ENCODE results near the gene SETX. TPM values are rescaled to one million over a fixed set of nuclear protein-coding genes. Genes with fewer than 3 reads are reported as not detected.

SETX gene, protein sequence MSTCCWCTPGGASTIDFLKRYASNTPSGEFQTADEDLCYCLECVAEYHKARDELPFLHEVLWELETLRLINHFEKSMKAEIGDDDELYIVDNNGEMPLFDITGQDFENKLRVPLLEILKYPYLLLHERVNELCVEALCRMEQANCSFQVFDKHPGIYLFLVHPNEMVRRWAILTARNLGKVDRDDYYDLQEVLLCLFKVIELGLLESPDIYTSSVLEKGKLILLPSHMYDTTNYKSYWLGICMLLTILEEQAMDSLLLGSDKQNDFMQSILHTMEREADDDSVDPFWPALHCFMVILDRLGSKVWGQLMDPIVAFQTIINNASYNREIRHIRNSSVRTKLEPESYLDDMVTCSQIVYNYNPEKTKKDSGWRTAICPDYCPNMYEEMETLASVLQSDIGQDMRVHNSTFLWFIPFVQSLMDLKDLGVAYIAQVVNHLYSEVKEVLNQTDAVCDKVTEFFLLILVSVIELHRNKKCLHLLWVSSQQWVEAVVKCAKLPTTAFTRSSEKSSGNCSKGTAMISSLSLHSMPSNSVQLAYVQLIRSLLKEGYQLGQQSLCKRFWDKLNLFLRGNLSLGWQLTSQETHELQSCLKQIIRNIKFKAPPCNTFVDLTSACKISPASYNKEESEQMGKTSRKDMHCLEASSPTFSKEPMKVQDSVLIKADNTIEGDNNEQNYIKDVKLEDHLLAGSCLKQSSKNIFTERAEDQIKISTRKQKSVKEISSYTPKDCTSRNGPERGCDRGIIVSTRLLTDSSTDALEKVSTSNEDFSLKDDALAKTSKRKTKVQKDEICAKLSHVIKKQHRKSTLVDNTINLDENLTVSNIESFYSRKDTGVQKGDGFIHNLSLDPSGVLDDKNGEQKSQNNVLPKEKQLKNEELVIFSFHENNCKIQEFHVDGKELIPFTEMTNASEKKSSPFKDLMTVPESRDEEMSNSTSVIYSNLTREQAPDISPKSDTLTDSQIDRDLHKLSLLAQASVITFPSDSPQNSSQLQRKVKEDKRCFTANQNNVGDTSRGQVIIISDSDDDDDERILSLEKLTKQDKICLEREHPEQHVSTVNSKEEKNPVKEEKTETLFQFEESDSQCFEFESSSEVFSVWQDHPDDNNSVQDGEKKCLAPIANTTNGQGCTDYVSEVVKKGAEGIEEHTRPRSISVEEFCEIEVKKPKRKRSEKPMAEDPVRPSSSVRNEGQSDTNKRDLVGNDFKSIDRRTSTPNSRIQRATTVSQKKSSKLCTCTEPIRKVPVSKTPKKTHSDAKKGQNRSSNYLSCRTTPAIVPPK (N-terminal part only)
- 22.2 and 25.9 TPM in 2 replicates for total RNA-seq

DNA sequence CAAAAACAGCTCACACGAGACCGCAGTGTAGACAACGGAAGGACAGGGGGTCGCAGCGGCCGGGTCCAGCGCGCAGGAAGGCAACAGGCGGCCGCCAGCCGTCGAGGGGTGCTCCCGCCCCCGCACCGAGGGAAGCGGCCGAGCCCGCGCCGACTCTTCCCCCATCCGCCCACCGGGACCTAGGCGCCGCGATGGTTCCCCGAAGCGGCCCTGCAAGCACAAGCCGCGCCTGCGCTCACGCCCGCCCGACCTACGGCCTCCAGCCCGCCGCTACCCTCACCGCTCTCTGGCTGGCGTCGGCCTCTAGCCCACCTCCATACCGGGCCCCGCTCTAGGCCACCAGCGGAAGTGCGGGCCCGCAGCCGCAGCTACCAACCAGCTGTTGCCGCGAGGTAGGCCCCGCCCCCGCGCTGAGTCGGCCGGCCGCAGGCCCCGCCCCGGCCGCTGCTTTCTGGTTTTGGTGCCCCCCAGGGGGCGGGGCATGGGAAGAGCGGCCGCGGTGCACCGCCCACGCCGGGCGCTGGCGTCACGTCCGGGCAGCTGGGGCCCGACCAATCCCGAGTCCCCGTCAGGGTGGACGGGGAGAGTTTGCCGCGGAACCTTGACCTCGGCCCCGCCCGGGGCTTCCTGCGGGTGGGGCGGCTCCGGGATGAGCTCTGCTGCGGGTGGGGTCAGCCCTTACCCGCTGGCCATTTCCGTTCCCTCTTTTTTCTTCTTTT lies at the start of gene SETX:
Gene SETX, minus strand, starts transcription at position 350 of the 719 bp plus-strand sequence. CDS start 5,558 bp downstream, outside the sequence.

Other genes with a start within 250 kb of the SETX start
- under 0.01 and 0.58 TPM in 2 replicates for gene NTNG2, start 192.9 kb downstream of the SETX start, total RNA-seq
- gene TTF1, start 51.9 kb upstream of the SETX start, total RNA-seq, result 5.2 and 9.0 TPM in 2 replicates
- gene CFAP77, start 55.2 kb upstream of the SETX start, total RNA-seq, result not detected in 2 replicates
- gene BARHL1, start 227.6 kb upstream of the SETX start, total RNA-seq, result not detected in 2 replicates